Transverse colon (tissue), 3 donors: ENCODE results near the gene FLOT1.

Experiments used
- CTCF ChIP-seq, 5 experiments: fragments of 200-600 bp in 3 of 5; fragments of 450-650 bp in 2 of 5; sonication (generic) in 3 of 5; IDR thresholded peaks; 1 replicate in 2 of 5; 2 replicates in 3 of 5; pipeline ENCODE4 v1.5.1; 2016 to 2017; ENCODE audit warnings: antibody characterized with exemption in 5 of 5, inconsistent platforms in 3 of 5, mild to moderate bottlenecking in 2 of 5, moderate library complexity in 1 of 5
- EP300 ChIP-seq: sonication (generic); formaldehyde crosslinking; IDR thresholded peaks from one replicate; pipeline ENCODE4 v1.6.1; 2017; ENCODE audit warnings: antibody characterized with exemption, low read depth
- POLR2A ChIP-seq: fragments of 450-650 bp; IDR thresholded peaks from one replicate; pipeline ENCODE4 v1.6.1; 2016; ENCODE audit warnings: antibody characterized with exemption, mild to moderate bottlenecking, moderate library complexity

- no peak for TF ChIP-seq POLR2A
- no peak for TF ChIP-seq CTCF (IDR thresholded peaks at IDR 0.05)
- no peak for TF ChIP-seq EP300
Measured at GRCh38 chr6:30711758-30712380, 30.6 kb downstream of the FLOT1 start.
